ENCODE measurements around the gene RAB23. TPM values are rescaled to one million over a fixed set of nuclear protein-coding genes. Genes with fewer than 3 reads are reported as not detected.

Gene RAB23
- total RNA-seq, 4 donors from 2014 or later = 54.4 to 95.3 (median 68.5) TPM

DNA sequence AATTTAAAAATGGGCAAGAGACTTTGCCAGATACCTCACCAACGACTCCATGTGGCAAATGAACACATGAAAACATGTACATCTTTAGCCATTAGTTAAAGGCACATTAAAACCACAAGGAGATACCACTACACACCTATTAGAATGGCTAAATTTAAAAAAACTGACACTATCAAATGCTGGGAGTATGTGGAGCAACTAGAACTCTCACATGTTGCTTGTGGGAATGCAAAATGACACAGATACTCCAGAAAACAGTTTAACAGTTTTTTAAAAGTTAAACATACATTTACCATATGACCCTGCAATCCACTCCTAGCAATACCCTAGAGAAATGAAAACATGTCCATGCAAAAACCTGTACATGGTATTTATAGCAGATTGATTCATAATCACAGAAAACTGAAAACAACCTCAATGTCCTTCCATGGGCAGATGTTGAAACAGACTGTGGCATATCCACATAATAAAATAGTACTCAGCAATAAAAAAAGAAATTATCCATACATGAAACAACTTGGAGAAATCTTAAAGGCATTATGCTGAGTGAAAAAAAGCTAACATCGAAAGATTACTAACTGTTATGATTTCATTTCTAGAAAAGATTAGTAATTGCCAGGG, 1.9 kb downstream of the RAB23 start:
- H3K4me1 ChIP-seq = no peaks in the 10 kb centered on the region
- no peak for TF ChIP-seq POLR2A (IDR thresholded peaks at IDR 0.05)
- TF ChIP-seq, protein P1, sequence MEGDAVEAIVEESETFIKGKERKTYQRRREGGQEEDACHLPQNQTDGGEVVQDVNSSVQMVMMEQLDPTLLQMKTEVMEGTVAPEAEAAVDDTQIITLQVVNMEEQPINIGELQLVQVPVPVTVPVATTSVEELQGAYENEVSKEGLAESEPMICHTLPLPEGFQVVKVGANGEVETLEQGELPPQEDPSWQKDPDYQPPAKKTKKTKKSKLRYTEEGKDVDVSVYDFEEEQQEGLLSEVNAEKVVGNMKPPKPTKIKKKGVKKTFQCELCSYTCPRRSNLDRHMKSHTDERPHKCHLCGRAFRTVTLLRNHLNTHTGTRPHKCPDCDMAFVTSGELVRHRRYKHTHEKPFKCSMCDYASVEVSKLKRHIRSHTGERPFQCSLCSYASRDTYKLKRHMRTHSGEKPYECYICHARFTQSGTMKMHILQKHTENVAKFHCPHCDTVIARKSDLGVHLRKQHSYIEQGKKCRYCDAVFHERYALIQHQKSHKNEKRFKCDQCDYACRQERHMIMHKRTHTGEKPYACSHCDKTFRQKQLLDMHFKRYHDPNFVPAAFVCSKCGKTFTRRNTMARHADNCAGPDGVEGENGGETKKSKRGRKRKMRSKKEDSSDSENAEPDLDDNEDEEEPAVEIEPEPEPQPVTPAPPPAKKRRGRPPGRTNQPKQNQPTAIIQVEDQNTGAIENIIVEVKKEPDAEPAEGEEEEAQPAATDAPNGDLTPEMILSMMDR (IDR thresholded peaks at IDR 0.05) = no peak
- no peaks in the 10 kb centered on the region for H3K27me3 ChIP-seq
- no peaks in the 10 kb centered on the region for H3K36me3 ChIP-seq
- H3K27ac ChIP-seq = peak overlapping the region in 1 of 2 donors; percentile 100
- peak overlapping the region in 1 of 2 donors; percentile 73 for H3K4me3 ChIP-seq
- no peak for DNase-seq
- no peaks in the 10 kb centered on the region for H3K9me3 ChIP-seq
- intact Hi-C loops (cut with DNase I; ENCODE audit: low total_unique reads) = no loop called here

DNA sequence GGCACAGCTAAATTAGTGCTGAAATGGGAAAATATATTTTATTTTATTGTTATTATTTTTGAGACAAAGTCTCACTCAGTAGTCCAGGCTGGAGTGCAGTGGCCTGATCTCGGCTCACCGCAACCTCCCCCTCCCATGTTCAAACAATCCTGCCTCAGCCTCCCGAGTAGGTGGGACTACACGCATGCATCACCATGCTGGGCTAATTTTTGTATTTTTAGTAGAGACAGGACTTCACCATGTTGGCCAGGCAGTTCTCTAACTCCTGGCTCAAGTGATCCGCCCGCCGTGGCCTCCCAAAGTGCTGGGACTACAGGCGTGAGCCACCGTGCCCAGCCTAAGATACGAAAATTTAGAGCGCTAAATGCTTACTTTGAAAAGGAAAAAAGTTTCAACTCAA, 4.8 kb downstream of the RAB23 start:
- Histone ChIP-seq H3K4me3 (no peak overlapping the region), H3K27me3 (no peaks in the 10 kb centered on the region), H3K36me3 (no peaks in the 10 kb centered on the region), H3K9me3 (no peaks in the 10 kb centered on the region), H3K27ac (peak overlapping the region in 1 of 2 donors; percentile 100), H3K4me1 (no peaks in the 10 kb centered on the region)
- TF ChIP-seq, protein P1 (IDR thresholded peaks at IDR 0.05) = no peak
- intact Hi-C loops (cut with DNase I; ENCODE audit: low total_unique reads) = no loop called here
- DNase-seq = no peak

DNA sequence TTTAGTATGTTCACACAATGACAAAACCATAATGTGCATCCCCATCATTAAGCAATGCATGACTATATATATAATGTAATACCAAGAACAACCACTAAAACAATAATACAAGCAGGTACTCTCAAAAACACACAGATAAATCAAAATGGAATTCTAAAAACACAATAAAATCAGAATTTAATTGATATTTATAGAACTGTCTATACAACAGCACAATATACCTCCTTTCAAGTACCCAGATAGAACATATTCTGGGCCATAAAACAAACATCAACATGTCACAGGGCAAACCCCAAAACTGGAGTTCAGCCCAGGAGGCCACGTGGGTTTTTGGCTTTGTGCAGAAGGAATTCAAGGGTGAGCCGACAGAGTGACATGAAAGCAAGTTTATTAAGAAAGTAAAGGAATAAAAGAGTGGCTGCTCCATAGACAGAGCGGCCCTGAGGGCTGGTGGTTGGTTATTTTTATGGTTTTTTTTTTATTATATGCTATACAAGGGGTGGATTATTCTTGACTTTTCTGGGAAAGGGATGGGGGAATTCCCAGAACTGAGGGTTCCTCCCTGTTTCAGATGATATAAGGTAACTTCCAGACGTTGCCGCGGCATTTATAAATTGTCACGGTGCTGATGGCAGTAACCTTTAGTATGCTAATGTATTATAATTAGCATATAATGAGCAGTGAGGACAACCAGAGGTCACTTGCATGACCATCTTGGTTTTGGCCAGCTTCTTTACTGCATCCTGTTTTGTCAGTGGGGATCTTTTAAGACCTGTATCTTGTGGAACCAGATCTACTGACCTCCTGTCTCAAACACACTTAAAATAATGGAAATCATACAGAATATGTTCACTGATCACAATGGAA, 5.6 kb downstream of the RAB23 start:
- H3K27me3 ChIP-seq = no peaks in the 10 kb centered on the region
- H3K27ac ChIP-seq = peak overlapping the region; percentile 18 to 100
- TF ChIP-seq, protein P1 (IDR thresholded peaks at IDR 0.05) = peak in 1 of 4 experiments; percentile 11
- no peak for TF ChIP-seq POLR2A (IDR thresholded peaks at IDR 0.05)
- peak; percentile 35 to 46 for DNase-seq
- no peaks in the 10 kb centered on the region for H3K36me3 ChIP-seq
- no peak overlapping the region for H3K4me3 ChIP-seq
- no peaks in the 10 kb centered on the region for H3K4me1 ChIP-seq
- H3K9me3 ChIP-seq = no peaks in the 10 kb centered on the region
- intact Hi-C loops (cut with DNase I; ENCODE audit: low total_unique reads) = no loop called here

DNA sequence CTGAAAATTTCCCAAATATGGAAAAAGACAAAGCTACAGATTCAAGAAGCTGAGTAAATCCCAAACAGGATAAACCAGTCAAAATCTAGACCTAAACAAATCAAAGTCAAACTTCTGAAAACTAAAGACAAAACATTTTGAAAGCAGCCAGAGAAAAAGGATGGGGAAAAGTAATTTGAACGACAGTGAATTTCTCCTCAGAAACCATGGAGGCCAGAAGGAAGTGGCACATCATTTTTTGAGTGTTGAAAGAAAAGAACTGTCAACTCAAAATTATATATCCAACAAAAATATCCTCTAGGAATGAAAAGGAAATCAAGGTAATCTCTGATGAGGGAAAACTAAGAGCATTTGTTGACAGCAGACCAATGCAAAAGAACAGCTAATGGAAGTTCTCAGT, 6.8 kb downstream of the RAB23 start:
- TF ChIP-seq, protein P1 (IDR thresholded peaks at IDR 0.05) = no peak
- no peak for TF ChIP-seq POLR2A (IDR thresholded peaks at IDR 0.05)
- intact Hi-C loops (cut with DNase I; ENCODE audit: low total_unique reads) = no loop called here
- no peak for DNase-seq
- Histone ChIP-seq H3K27ac (no peak overlapping the region), H3K4me3 (no peak overlapping the region), H3K9me3 (no peaks in the 10 kb centered on the region), H3K4me1 (peaks cover 0 to 5% of the 10 kb centered on the region in 2 donors), H3K27me3 (no peaks in the 10 kb centered on the region), H3K36me3 (no peaks in the 10 kb centered on the region)

DNA sequence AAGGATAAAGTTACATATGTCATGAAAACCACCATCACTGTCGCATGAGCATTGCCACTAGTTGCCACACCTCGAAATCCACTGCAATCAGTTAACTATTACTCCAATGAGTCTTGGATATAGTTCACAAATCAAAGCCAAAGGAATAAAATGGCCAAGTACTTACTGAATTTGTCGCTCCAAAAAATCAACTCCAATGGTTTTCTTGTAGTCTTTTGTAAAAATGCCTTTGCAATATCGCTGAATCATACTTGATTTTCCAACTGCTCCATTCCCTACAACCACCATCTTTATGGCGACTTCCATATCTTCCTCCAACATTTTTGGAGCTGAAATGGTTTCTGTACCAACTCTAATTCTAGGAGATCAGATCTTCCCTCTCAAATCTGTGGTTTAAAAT, 12.0 kb downstream of the RAB23 start:
- Histone ChIP-seq H3K27me3 (no peaks in the 10 kb centered on the region), H3K27ac (no peak overlapping the region), H3K9me3 (no peaks in the 10 kb centered on the region), H3K4me1 (peaks cover 0 to 5% of the 10 kb centered on the region in 2 donors), H3K36me3 (no peaks in the 10 kb centered on the region), H3K4me3 (no peak overlapping the region)
- no peak for TF ChIP-seq POLR2A (IDR thresholded peaks at IDR 0.05)
- TF ChIP-seq, protein P1 (IDR thresholded peaks at IDR 0.05) = no peak
- no peak for DNase-seq
- intact Hi-C loops (cut with DNase I; ENCODE audit: low total_unique reads) = no loop called here

Measured in uterus (tissue), 4 donors.